ENCODE data around the gene TMCC2.

DNA sequence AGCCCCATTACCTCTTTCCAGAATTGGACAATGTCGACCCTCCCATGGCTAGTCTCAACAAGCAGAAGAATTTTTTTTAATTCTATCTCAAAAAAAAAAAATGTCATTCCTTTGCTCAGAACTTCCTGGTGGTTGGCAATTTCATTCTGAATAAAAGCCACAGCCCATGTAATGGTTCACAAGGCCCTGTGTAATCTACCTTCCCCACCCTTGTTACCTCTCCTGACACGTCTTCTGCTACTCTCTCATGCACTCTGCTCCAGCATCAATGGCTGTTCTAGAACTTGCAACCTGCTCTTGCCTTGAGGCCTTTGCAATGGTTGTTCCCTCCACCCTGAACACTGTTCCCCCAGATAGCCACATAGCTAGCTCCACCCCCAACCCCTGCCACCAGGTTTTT, 68.4 kb downstream of the TMCC2 start:
- TF ChIP-seq, protein P1, sequence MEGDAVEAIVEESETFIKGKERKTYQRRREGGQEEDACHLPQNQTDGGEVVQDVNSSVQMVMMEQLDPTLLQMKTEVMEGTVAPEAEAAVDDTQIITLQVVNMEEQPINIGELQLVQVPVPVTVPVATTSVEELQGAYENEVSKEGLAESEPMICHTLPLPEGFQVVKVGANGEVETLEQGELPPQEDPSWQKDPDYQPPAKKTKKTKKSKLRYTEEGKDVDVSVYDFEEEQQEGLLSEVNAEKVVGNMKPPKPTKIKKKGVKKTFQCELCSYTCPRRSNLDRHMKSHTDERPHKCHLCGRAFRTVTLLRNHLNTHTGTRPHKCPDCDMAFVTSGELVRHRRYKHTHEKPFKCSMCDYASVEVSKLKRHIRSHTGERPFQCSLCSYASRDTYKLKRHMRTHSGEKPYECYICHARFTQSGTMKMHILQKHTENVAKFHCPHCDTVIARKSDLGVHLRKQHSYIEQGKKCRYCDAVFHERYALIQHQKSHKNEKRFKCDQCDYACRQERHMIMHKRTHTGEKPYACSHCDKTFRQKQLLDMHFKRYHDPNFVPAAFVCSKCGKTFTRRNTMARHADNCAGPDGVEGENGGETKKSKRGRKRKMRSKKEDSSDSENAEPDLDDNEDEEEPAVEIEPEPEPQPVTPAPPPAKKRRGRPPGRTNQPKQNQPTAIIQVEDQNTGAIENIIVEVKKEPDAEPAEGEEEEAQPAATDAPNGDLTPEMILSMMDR (IDR thresholded peaks at IDR 0.05) = no peak
- TF ChIP-seq POLR2A (IDR thresholded peaks at IDR 0.05) = no peak

Measured in heart left ventricle (tissue), 13 donors.